Endothelial cell of umbilical vein (primary cell): ENCODE measurements around the gene PKHD1.

Source experiments
- CTCF ChIP-seq, 2 donors: IDR thresholded peaks; 1 replicate in 1 of 2; 2 replicates in 1 of 2; pipeline ENCODE4 v1.5.1; 2011; ENCODE audit warnings: low read length in 2 of 2, mild to moderate bottlenecking in 2 of 2, moderate library complexity in 2 of 2, control low read depth in 1 of 2, inconsistent platforms in 1 of 2, low read depth in 1 of 2; ENCODE audit not compliant: insufficient read depth in 1 of 2; ENCODE audit errors: extremely low read depth in 1 of 2
- EZH2 ChIP-seq: IDR thresholded peaks from 2 replicates; pipeline ENCODE4 v1.6.1; 2012; ENCODE audit warnings: borderline replicate concordance, low read depth, mild to moderate bottlenecking, moderate library complexity, low read length, inconsistent platforms; ENCODE audit not compliant: severe bottlenecking
- POLR2A ChIP-seq: IDR thresholded peaks from 2 replicates; pipeline ENCODE4 v1.6.1; 2012; ENCODE audit warnings: low read depth, mild to moderate bottlenecking, control low read depth, low read length

GRCh38 chr6:51995214-51995755, 92.1 kb downstream of the PKHD1 start:
- TF ChIP-seq EZH2 (no peak), CTCF (IDR thresholded peaks at IDR 0.05; ENCODE audit: extremely low read depth in 1 of 2, insufficient read depth in 1 of 2, low read depth in 1 of 2, low read length in 2 of 2) (no peak), POLR2A (no peak)
